KMS-11 (cell line): Measurements from ENCODE around the gene NCKAP5.

ENCODE experiments used
- H2AFZ ChIP-seq: fragments of 200-600 bp; sonication (generic); 2 replicates; pipeline ENCODE4 v1.6.1; 2016; ENCODE audit warnings: antibody characterized with exemption, mixed run types, low read depth
- H3K27ac ChIP-seq: fragments of 200-600 bp; sonication (generic); 2 replicates; pipeline ENCODE4 v1.6.1; 2016; ENCODE audit warnings: mild to moderate bottlenecking, mixed run types
- H3K27me3 ChIP-seq: fragments of 200-600 bp; sonication (generic); 2 replicates; pipeline ENCODE4 v1.6.1; 2017; ENCODE audit warnings: mild to moderate bottlenecking, low read depth, mixed run types, moderate library complexity; ENCODE audit not compliant: insufficient read depth
- H3K36me3 ChIP-seq: fragments of 200-600 bp; sonication (generic); 2 replicates; pipeline ENCODE4 v1.6.1; 2017; ENCODE audit warnings: mild to moderate bottlenecking, mixed run types; ENCODE audit not compliant: insufficient read depth
- H3K4me1 ChIP-seq: fragments of 200-600 bp; sonication (generic); 2 replicates; pipeline ENCODE4 v1.6.1; 2016; ENCODE audit warnings: mild to moderate bottlenecking, low read depth, mixed run types; ENCODE audit not compliant: poor library complexity, severe bottlenecking
- H3K4me2 ChIP-seq: fragments of 200-600 bp; sonication (generic); 2 replicates; pipeline ENCODE4 v1.7.0; 2016; ENCODE audit warnings: mild to moderate bottlenecking, mixed run types
- H3K4me3 ChIP-seq: fragments of 200-600 bp; sonication (generic); IDR thresholded peaks from 2 replicates; pipeline ENCODE4 v1.6.1; 2017; ENCODE audit warnings: low read depth, low read length, mixed read lengths; ENCODE audit not compliant: insufficient read depth
- H3K79me2 ChIP-seq: fragments of 200-600 bp; sonication (generic); 2 replicates; pipeline ENCODE4 v1.6.1; 2016; ENCODE audit warnings: low read depth, mixed run types; ENCODE audit not compliant: insufficient read depth
- H3K9ac ChIP-seq: fragments of 200-600 bp; sonication (generic); 2 replicates; pipeline ENCODE4 v1.6.1; 2016; ENCODE audit warnings: mild to moderate bottlenecking, mixed run types
- H4K20me1 ChIP-seq: fragments of 200-600 bp; sonication (generic); 2 replicates; pipeline ENCODE4 v1.6.1; 2016; ENCODE audit warnings: mild to moderate bottlenecking, mixed run types; ENCODE audit not compliant: insufficient read depth
- CTCF ChIP-seq: fragments of 200-600 bp; sonication (generic); conservative IDR thresholded peaks from 2 replicates; pipeline ENCODE4 v1.6.1; 2017; ENCODE audit warnings: low read depth, mild to moderate bottlenecking, antibody characterized with exemption, low read length, moderate library complexity, mixed read lengths

The NCKAP5 gene

GRCh38 chr2:133080822-133081221, 487.4 kb downstream of the NCKAP5 start:
- no peaks in the 10 kb centered on the region for H3K27me3 ChIP-seq
- no peaks in the 10 kb centered on the region for H4K20me1 ChIP-seq
- H3K4me2 ChIP-seq = no peak overlapping the region
- no peak overlapping the region for H2AFZ ChIP-seq
- no peaks in the 10 kb centered on the region for H3K79me2 ChIP-seq
- TF ChIP-seq CTCF = no peak
- H3K27ac ChIP-seq = no peak overlapping the region
- no peaks in the 10 kb centered on the region for H3K36me3 ChIP-seq
- H3K9ac ChIP-seq = no peak overlapping the region
- no peaks in the 10 kb centered on the region for H3K4me1 ChIP-seq
- no peak overlapping the region for H3K4me3 ChIP-seq

GRCh38 chr2:133078667-133079411, 489.4 kb downstream of the NCKAP5 start:
- no peak overlapping the region for H3K4me3 ChIP-seq
- H3K4me1 ChIP-seq = no peaks in the 10 kb centered on the region
- no peaks in the 10 kb centered on the region for H3K79me2 ChIP-seq
- no peak overlapping the region for H3K9ac ChIP-seq
- no peaks in the 10 kb centered on the region for H4K20me1 ChIP-seq
- no peak overlapping the region for H2AFZ ChIP-seq
- no peaks in the 10 kb centered on the region for H3K36me3 ChIP-seq
- H3K4me2 ChIP-seq = no peak overlapping the region
- H3K27ac ChIP-seq = no peak overlapping the region
- TF ChIP-seq CTCF = no peak
- no peaks in the 10 kb centered on the region for H3K27me3 ChIP-seq

- H3K4me3 ChIP-seq = no peak overlapping the region
- H4K20me1 ChIP-seq = no peaks in the 10 kb centered on the region
Measured at GRCh38 chr2:133077269-133077822, 490.9 kb downstream of the NCKAP5 start.

GRCh38 chr2:133072837-133073694, 495.2 kb downstream of the NCKAP5 start:
- H3K27me3 ChIP-seq = no peaks in the 10 kb centered on the region
- H3K9ac ChIP-seq = no peak overlapping the region
- H3K36me3 ChIP-seq = no peaks in the 10 kb centered on the region
- no peaks in the 10 kb centered on the region for H3K4me1 ChIP-seq
- H2AFZ ChIP-seq = no peak overlapping the region
- H3K4me3 ChIP-seq = no peak overlapping the region
- H3K27ac ChIP-seq = no peak overlapping the region
- H3K79me2 ChIP-seq = no peaks in the 10 kb centered on the region
- no peak for TF ChIP-seq CTCF
- no peak overlapping the region for H3K4me2 ChIP-seq
- H4K20me1 ChIP-seq = no peaks in the 10 kb centered on the region

More at GRCh38 chr2:133077269-133077822, 490.9 kb downstream of the NCKAP5 start:
- no peak for TF ChIP-seq CTCF
- Histone ChIP-seq H3K27ac (no peak overlapping the region), H3K79me2 (no peaks in the 10 kb centered on the region), H3K4me1 (no peaks in the 10 kb centered on the region), H3K4me2 (no peak overlapping the region), H3K36me3 (no peaks in the 10 kb centered on the region), H2AFZ (no peak overlapping the region), H3K27me3 (no peaks in the 10 kb centered on the region), H3K9ac (no peak overlapping the region)
